ENCODE measurements around the gene OR51E1. TPM values are rescaled to one million over a fixed set of nuclear protein-coding genes. Genes with fewer than 3 reads are reported as not detected.

The OR51E1 gene
- total RNA-seq, 1 donor from 2014 or later = not detected

DNA sequence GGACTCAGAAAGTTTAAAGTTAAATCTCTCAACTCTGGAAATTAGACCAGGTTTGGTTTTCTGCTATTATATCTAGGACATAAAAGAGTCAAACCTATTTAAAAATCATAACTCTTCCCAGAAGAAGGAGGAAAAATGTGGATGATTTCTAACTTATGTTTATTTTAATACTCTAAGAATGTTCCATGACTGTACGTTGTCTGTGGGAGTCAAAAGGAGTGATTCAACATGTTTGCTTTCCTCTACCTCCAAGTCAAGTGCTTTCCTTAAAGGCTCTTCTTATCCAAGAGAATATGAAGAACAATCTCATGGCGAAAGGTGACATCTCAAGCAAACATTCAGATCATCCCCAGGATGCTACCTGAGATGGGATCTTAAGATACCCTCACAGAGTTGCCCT, 21.6 kb downstream of the OR51E1 start:
- intact Hi-C loops (cut with DNase I) = no loop called here
- Histone ChIP-seq H3K27me3 (ENCODE audit: low read depth) (no peaks in the 10 kb centered on the region), H3K4me1 (no peaks in the 10 kb centered on the region), H3K36me3 (no peaks in the 10 kb centered on the region), H3K27ac (no peak overlapping the region), H3K4me3 (no peak overlapping the region), H3K9me3 (no peaks in the 10 kb centered on the region)
- ATAC-seq = no peak
- no peak for DNase-seq
- TF ChIP-seq, protein P1, sequence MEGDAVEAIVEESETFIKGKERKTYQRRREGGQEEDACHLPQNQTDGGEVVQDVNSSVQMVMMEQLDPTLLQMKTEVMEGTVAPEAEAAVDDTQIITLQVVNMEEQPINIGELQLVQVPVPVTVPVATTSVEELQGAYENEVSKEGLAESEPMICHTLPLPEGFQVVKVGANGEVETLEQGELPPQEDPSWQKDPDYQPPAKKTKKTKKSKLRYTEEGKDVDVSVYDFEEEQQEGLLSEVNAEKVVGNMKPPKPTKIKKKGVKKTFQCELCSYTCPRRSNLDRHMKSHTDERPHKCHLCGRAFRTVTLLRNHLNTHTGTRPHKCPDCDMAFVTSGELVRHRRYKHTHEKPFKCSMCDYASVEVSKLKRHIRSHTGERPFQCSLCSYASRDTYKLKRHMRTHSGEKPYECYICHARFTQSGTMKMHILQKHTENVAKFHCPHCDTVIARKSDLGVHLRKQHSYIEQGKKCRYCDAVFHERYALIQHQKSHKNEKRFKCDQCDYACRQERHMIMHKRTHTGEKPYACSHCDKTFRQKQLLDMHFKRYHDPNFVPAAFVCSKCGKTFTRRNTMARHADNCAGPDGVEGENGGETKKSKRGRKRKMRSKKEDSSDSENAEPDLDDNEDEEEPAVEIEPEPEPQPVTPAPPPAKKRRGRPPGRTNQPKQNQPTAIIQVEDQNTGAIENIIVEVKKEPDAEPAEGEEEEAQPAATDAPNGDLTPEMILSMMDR (IDR thresholded peaks at IDR 0.05) = no peak

- no peaks in the 10 kb centered on the region for H3K9me3 ChIP-seq
- TF ChIP-seq, protein P1 (IDR thresholded peaks at IDR 0.05) = no peak
- H3K36me3 ChIP-seq = no peaks in the 10 kb centered on the region
- H3K27me3 ChIP-seq (ENCODE audit: low read depth) = no peaks in the 10 kb centered on the region
- DNase-seq (no peak), ATAC-seq (no peak)
- no peak overlapping the region for H3K4me3 ChIP-seq
- intact Hi-C loops (cut with DNase I) = no loop called here
- H3K27ac ChIP-seq = no peak overlapping the region
- no peaks in the 10 kb centered on the region for H3K4me1 ChIP-seq
These were observed 28.0 kb downstream of the OR51E1 start for GRCh38 chr11:4671741-4672140.

- DNase-seq (no peak), ATAC-seq (no peak)
- Histone ChIP-seq H3K27ac (no peak overlapping the region), H3K4me1 (no peaks in the 10 kb centered on the region), H3K4me3 (no peak overlapping the region), H3K27me3 (ENCODE audit: low read depth) (no peaks in the 10 kb centered on the region), H3K36me3 (no peaks in the 10 kb centered on the region), H3K9me3 (no peaks in the 10 kb centered on the region)
- intact Hi-C loops (cut with DNase I) = no loop called here
- TF ChIP-seq, protein P1 (IDR thresholded peaks at IDR 0.05) = no peak
These were observed 28.7 kb downstream of the OR51E1 start for GRCh38 chr11:4672470-4672869.

GRCh38 chr11:4673781-4674180, 30.0 kb downstream of the OR51E1 start:
- TF ChIP-seq, protein P1 (IDR thresholded peaks at IDR 0.05) = no peak
- H3K4me3 ChIP-seq = no peak overlapping the region
- intact Hi-C loops (cut with DNase I) = no loop called here
- DNase-seq (no peak), ATAC-seq (no peak)
- H3K36me3 ChIP-seq = no peaks in the 10 kb centered on the region
- H3K9me3 ChIP-seq = no peaks in the 10 kb centered on the region
- H3K27ac ChIP-seq = no peak overlapping the region
- no peaks in the 10 kb centered on the region for H3K27me3 ChIP-seq (ENCODE audit: low read depth)
- no peaks in the 10 kb centered on the region for H3K4me1 ChIP-seq

GRCh38 chr11:4677948-4678347, 34.2 kb downstream of the OR51E1 start:
- DNase-seq (no peak), ATAC-seq (no peak)
- H3K36me3 ChIP-seq = no peaks in the 10 kb centered on the region
- H3K4me1 ChIP-seq = no peaks in the 10 kb centered on the region
- intact Hi-C loops (cut with DNase I) = no loop called here
- no peak overlapping the region for H3K27ac ChIP-seq
- TF ChIP-seq, protein P1 (IDR thresholded peaks at IDR 0.05) = no peak
- H3K4me3 ChIP-seq = no peak overlapping the region
- no peaks in the 10 kb centered on the region for H3K27me3 ChIP-seq (ENCODE audit: low read depth)
- H3K9me3 ChIP-seq = no peaks in the 10 kb centered on the region

- no peaks in the 10 kb centered on the region for H3K27me3 ChIP-seq (ENCODE audit: low read depth)
- intact Hi-C loops (cut with DNase I) = no loop called here
- TF ChIP-seq, protein P1 (IDR thresholded peaks at IDR 0.05) = no peak
- no peak overlapping the region for H3K27ac ChIP-seq
- H3K9me3 ChIP-seq = no peaks in the 10 kb centered on the region
- no peaks in the 10 kb centered on the region for H3K36me3 ChIP-seq
- no peaks in the 10 kb centered on the region for H3K4me1 ChIP-seq
- DNase-seq (no peak), ATAC-seq (no peak)
- H3K4me3 ChIP-seq = no peak overlapping the region
These were observed 36.6 kb downstream of the OR51E1 start for GRCh38 chr11:4680341-4680740.

Measured in lower lobe of right lung (tissue), 2 donors.